ENCODE results near the gene PAEP. TPM values are rescaled to one million over a fixed set of nuclear protein-coding genes. Genes with fewer than 3 reads are reported as not detected.

Gene PAEP
- total RNA-seq, 4 donors from 2014 or later: not detected

DNA sequence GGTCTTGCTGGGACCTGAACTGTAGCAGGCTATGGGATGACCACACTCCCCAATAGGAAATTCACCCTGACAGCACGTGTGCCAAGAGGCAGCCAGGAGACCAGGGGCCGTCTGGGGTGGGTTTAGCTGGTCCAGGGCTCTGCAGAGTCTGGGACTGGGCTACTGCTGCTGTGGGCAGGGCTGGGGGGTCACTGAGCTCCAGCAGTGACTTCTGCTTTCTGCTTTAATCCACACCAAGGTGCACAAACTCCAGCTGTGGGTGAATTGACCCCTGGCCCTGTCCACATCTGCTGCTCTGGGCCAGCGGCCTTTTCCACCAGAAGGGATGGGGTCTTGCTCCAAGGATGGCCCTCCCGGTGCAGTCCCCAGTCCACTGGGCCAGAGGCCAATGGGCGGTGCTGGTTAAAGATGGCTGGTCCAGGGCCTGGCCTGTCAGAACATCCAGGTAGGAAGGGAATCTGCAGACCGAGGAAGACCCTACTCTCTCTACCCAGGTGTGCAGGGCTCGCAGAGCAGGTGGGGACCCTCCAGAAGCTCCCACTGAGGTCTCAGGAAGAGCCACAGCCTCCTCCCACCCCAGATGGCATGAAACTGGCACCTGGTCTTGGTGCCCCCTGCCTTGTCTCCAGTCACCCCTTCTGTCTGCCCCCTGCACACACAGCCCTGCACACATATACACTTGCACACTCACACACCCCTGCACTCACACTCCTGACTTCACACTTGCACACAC lies 49.8 kb downstream of the PAEP start:
- no peak for DNase-seq
- WGBS, 2 donors (ENCODE audit: low coverage in 1 of 2): 64 to 100% methylated on average over 1 to 7 of the region's 7 CpGs

DNA sequence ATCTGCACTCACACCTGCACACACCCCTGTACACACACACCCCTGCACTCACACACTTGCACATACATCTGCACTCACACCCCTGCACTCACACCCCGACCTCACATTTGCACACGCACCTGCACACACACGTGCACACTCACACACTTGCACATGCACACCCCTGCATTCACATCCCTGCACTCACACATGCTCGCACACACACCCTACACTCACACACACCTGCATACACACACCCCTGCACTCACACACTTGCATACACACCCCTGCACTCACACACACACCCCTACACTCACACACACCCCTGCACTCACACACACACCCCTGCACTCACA lies 50.3 kb downstream of the PAEP start:
- no peak for DNase-seq
- in situ Hi-C loops (cut with MboI; ENCODE audit: low pct_ligation_motif_present in 1 of 4, low pct_unique_long_range_greater_than_20kb in 1 of 4, low sequenced_read_pairs in 3 of 4): no loop called here
- WGBS, 2 donors (ENCODE audit: low coverage in 1 of 2): 0 to 23% methylated on average over 4 of the region's 4 CpGs

More for the DNA sequence above, 49.8 kb downstream of the PAEP start:
- Histone ChIP-seq H3K4me3 (no peak overlapping the region), H3K27ac (no peak overlapping the region), H3K4me1 (no peaks in the 10 kb centered on the region), H3K27me3 (peaks cover 10% of the 10 kb centered on the region), H3K9me3 (no peaks in the 10 kb centered on the region), H3K36me3 (no peaks in the 10 kb centered on the region)
- intact Hi-C loops (cut with DNase I; ENCODE audit: low total_unique reads) (no loop called here), in situ Hi-C loops (cut with MboI; ENCODE audit: low pct_ligation_motif_present in 1 of 4, low pct_unique_long_range_greater_than_20kb in 1 of 4, low sequenced_read_pairs in 3 of 4) (no loop called here)
- no peak for TF ChIP-seq POLR2A (IDR thresholded peaks at IDR 0.05)
- TF ChIP-seq, protein P1, sequence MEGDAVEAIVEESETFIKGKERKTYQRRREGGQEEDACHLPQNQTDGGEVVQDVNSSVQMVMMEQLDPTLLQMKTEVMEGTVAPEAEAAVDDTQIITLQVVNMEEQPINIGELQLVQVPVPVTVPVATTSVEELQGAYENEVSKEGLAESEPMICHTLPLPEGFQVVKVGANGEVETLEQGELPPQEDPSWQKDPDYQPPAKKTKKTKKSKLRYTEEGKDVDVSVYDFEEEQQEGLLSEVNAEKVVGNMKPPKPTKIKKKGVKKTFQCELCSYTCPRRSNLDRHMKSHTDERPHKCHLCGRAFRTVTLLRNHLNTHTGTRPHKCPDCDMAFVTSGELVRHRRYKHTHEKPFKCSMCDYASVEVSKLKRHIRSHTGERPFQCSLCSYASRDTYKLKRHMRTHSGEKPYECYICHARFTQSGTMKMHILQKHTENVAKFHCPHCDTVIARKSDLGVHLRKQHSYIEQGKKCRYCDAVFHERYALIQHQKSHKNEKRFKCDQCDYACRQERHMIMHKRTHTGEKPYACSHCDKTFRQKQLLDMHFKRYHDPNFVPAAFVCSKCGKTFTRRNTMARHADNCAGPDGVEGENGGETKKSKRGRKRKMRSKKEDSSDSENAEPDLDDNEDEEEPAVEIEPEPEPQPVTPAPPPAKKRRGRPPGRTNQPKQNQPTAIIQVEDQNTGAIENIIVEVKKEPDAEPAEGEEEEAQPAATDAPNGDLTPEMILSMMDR (IDR thresholded peaks at IDR 0.05): no peak
- TF ChIP-seq EP300 (IDR thresholded peaks at IDR 0.05; ENCODE audit: low read depth): no peak
- no peak for TF ChIP-seq POLR2AphosphoS5 (IDR thresholded peaks at IDR 0.05)

DNA sequence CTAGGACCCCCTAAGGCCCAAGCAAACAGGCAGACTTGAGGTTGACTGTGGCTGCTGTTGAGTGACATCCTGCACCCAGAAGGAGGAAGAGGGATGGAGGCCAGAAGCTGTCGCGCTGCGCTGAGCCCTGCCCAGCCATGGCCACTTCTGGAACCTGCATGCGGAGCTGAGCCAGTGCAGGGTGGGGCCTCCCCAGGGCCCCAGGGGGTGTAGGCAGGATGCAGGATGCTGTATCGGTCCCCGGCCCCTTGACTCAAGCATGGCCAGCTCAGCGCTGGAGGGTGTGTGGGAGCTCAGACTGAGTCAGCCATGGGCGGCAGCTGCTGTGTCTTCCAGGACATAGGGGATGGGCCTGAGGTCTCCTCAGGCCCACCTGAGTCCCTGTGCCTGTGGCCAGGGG lies 50.9 kb downstream of the PAEP start:
- WGBS, 2 donors (ENCODE audit: low coverage in 1 of 2): 82% methylated on average over 8 of the region's 8 CpGs; no CpG with 5 or more reads in 1 of the 2 donors
- TF ChIP-seq POLR2AphosphoS5 (IDR thresholded peaks at IDR 0.05) (no peak), EP300 (IDR thresholded peaks at IDR 0.05; ENCODE audit: low read depth) (no peak), POLR2A (IDR thresholded peaks at IDR 0.05) (no peak)
- TF ChIP-seq, protein P1 (IDR thresholded peaks at IDR 0.05): no peak

More for the DNA sequence above, 50.3 kb downstream of the PAEP start:
- Histone ChIP-seq H3K27ac (no peak overlapping the region), H3K9me3 (no peaks in the 10 kb centered on the region), H3K4me3 (no peak overlapping the region), H3K36me3 (no peaks in the 10 kb centered on the region), H3K4me1 (no peaks in the 10 kb centered on the region), H3K27me3 (peaks cover 11% of the 10 kb centered on the region)
- intact Hi-C loops (cut with DNase I; ENCODE audit: low total_unique reads): no loop called here
- TF ChIP-seq, protein P1 (IDR thresholded peaks at IDR 0.05): no peak
- TF ChIP-seq EP300 (IDR thresholded peaks at IDR 0.05; ENCODE audit: low read depth) (no peak), POLR2A (IDR thresholded peaks at IDR 0.05) (no peak), POLR2AphosphoS5 (IDR thresholded peaks at IDR 0.05) (no peak)

DNA sequence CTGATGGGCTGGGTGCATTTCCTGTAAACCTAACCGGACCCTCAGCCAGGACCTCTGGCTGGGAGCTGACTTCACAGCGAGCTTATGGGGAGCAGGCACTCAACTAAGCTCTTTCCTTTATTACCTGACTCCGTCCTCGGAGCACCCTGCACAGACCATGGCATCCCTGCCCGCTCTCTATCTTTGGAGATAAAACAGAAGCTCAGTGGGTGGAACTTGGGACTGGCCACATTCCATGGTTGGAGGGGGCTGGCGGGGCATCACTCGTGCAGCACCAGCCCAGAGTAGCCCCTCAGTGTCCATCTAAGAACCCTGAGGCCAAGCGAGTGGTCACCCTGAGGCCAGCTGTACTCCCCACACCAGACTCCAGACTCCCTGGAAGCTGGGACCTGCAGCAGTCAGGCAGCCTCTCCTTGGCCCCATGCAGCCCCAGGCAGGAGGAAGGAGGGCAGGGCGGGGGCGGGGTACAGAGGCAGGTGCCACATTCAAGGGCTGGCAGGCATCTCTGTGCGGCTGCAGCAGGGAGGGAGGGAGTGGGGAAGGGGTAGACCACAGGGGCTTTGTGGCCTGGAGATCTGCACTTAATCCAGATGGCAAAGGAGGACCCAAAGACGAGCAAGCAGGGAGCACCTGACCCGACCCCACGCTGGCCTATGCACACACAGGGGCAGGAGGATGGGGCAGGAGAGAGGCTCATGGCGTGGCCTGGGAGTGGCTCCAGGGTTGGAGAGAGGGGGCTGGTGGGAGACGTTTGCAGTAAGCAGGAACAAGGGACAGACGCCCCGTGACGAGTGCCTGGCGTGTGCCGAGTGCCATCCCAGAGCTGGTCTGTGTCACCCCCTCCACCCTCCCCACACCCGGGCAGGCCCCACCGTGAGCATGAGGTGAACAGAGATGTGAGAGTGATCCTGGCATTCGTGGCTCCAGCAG lies 51.7 kb downstream of the PAEP start:
- DNase-seq: no peak
- Histone ChIP-seq H3K4me1 (no peaks in the 10 kb centered on the region), H3K36me3 (no peaks in the 10 kb centered on the region), H3K9me3 (no peaks in the 10 kb centered on the region), H3K27ac (no peak overlapping the region), H3K4me3 (no peak overlapping the region), H3K27me3 (peaks cover 11% of the 10 kb centered on the region)
- in situ Hi-C loops (cut with MboI; ENCODE audit: low pct_ligation_motif_present in 1 of 4, low pct_unique_long_range_greater_than_20kb in 1 of 4, low sequenced_read_pairs in 3 of 4): no loop called here
- 62 to 64% methylated on average over 2 to 24 of the region's 24 CpGs for WGBS, 2 donors (ENCODE audit: low coverage in 1 of 2)
- TF ChIP-seq POLR2AphosphoS5 (IDR thresholded peaks at IDR 0.05): no peak
- TF ChIP-seq, protein P1 (IDR thresholded peaks at IDR 0.05): no peak
- TF ChIP-seq POLR2A (IDR thresholded peaks at IDR 0.05): no peak
- TF ChIP-seq EP300 (IDR thresholded peaks at IDR 0.05; ENCODE audit: low read depth): no peak
- intact Hi-C loops (cut with DNase I; ENCODE audit: low total_unique reads): no loop called here

More for the DNA sequence above, 50.9 kb downstream of the PAEP start:
- Histone ChIP-seq H3K9me3 (no peaks in the 10 kb centered on the region), H3K4me3 (no peak overlapping the region), H3K36me3 (no peaks in the 10 kb centered on the region), H3K27me3 (peaks cover 11% of the 10 kb centered on the region), H3K4me1 (no peaks in the 10 kb centered on the region), H3K27ac (no peak overlapping the region)
- intact Hi-C loops (cut with DNase I; ENCODE audit: low total_unique reads) (no loop called here), in situ Hi-C loops (cut with MboI; ENCODE audit: low pct_ligation_motif_present in 1 of 4, low pct_unique_long_range_greater_than_20kb in 1 of 4, low sequenced_read_pairs in 3 of 4) (no loop called here)
- DNase-seq: no peak
